WTC11 (cell line): ENCODE results near the gene STX8. TPM values are rescaled to one million over a fixed set of nuclear protein-coding genes. Genes with fewer than 3 reads are reported as not detected.

Experiments used
- ATAC-seq: fragments of 200-7000 bp; cut with Tn5 transposase; 2 replicates; pipeline ENCODE4 v1.10.0; 2021; ENCODE audit warnings: mild to moderate bottlenecking, moderate library complexity
- CTCF ChIA-PET: fragments of 300-600 bp; sonication (Branson Sonifier 250); formaldehyde crosslinking; loops from one replicate; lab custom pipeline; 2021; ENCODE audit warnings: antibody characterized with exemption; lab: Charles Lee
- POLR2A ChIA-PET: fragments of 350-600 bp; sonication (Branson Sonifier 250); formaldehyde crosslinking; loops from one replicate; lab custom pipeline; 2021; ENCODE audit warnings: antibody characterized with exemption; lab: Charles Lee
- DNase-seq: peaks from one replicate; pipeline ENCODE4 v3.0.0; 2021; ENCODE audit warnings: low spot score
- H3K27ac Mint-ChIP-seq: 2 replicates; pipeline ENCODE4 v1.8.0; 2021; ENCODE audit warnings: mixed read lengths
- H3K27me3 Mint-ChIP-seq: 2 replicates; pipeline ENCODE4 v1.8.0; 2021; ENCODE audit warnings: low read depth, mild to moderate bottlenecking, moderate library complexity, mixed read lengths
- H3K36me3 Mint-ChIP-seq: 2 replicates; pipeline ENCODE4 v1.8.0; 2021; ENCODE audit warnings: mixed read lengths
- H3K4me1 Mint-ChIP-seq: 2 replicates; pipeline ENCODE4 v1.8.0; 2022; ENCODE audit warnings: mixed read lengths
- H3K4me3 Mint-ChIP-seq: 2 replicates; pipeline ENCODE4 v1.8.0; 2021; ENCODE audit warnings: mild to moderate bottlenecking, moderate library complexity, mixed read lengths
- H3K9me3 Mint-ChIP-seq: 2 replicates; pipeline ENCODE4 v1.8.0; 2021; ENCODE audit warnings: mixed read lengths
- CBFB ChIP-seq: sonication (generic); formaldehyde crosslinking; IDR thresholded peaks from 2 replicates; pipeline ENCODE4 v1.8.1; 2022; ENCODE audit warnings: mild to moderate bottlenecking, low read depth, missing genetic modification reagents
- CREM ChIP-seq: sonication (generic); formaldehyde crosslinking; IDR thresholded peaks from 2 replicates; pipeline ENCODE4 v1.8.1; 2022; ENCODE audit warnings: mild to moderate bottlenecking, missing genetic modification reagents, moderate library complexity
- ELF4 ChIP-seq: sonication (generic); formaldehyde crosslinking; IDR thresholded peaks from 2 replicates; pipeline ENCODE4 v1.8.1; 2022; ENCODE audit warnings: low read depth, mild to moderate bottlenecking, moderate library complexity, missing genetic modification reagents
- ESRRA ChIP-seq: sonication (generic); formaldehyde crosslinking; IDR thresholded peaks from 2 replicates; pipeline ENCODE4 v1.8.1; 2022; ENCODE audit warnings: mild to moderate bottlenecking, missing genetic modification reagents, borderline replicate concordance
- KAT7 ChIP-seq: sonication (generic); formaldehyde crosslinking; IDR thresholded peaks from 2 replicates; pipeline ENCODE4 v1.8.1; 2023; ENCODE audit warnings: missing genetic modification reagents, mild to moderate bottlenecking, borderline replicate concordance
- MYBL2 ChIP-seq: sonication (generic); formaldehyde crosslinking; IDR thresholded peaks from 2 replicates; pipeline ENCODE4 v1.8.1; 2023; ENCODE audit warnings: mild to moderate bottlenecking, moderate library complexity, missing genetic modification reagents
- NFE2L1 ChIP-seq: sonication (generic); formaldehyde crosslinking; IDR thresholded peaks from 2 replicates; pipeline ENCODE4 v1.8.1; 2023; ENCODE audit warnings: missing genetic modification reagents
- NR1H2 ChIP-seq: sonication (generic); formaldehyde crosslinking; IDR thresholded peaks from 2 replicates; pipeline ENCODE4 v1.9.0; 2021; ENCODE audit warnings: mild to moderate bottlenecking, moderate library complexity, missing genetic modification reagents
- NR3C1 ChIP-seq: sonication (generic); formaldehyde crosslinking; conservative IDR thresholded peaks from 2 replicates; pipeline ENCODE4 v1.8.1; 2023; ENCODE audit warnings: low read depth, mild to moderate bottlenecking, missing genetic modification reagents
- PRRX2 ChIP-seq: fragments of 250-450 bp; sonication (Bioruptor Pico); IDR thresholded peaks from 2 replicates; pipeline ENCODE4 v1.8.0; 2021; ENCODE audit warnings: mild to moderate bottlenecking
- RORB ChIP-seq: fragments of 250-450 bp; sonication (Bioruptor Pico); IDR thresholded peaks from 2 replicates; pipeline ENCODE4 v1.9.0; 2021; ENCODE audit warnings: mild to moderate bottlenecking
- SMAD4 ChIP-seq: sonication (generic); formaldehyde crosslinking; IDR thresholded peaks from 2 replicates; pipeline ENCODE4 v1.8.0; 2022; ENCODE audit warnings: mild to moderate bottlenecking, missing genetic modification reagents
- TEAD1 ChIP-seq: sonication (generic); formaldehyde crosslinking; IDR thresholded peaks from 2 replicates; pipeline ENCODE4 v1.8.0; 2022; ENCODE audit warnings: mild to moderate bottlenecking, missing genetic modification reagents
- TP53 ChIP-seq: sonication (generic); formaldehyde crosslinking; IDR thresholded peaks from 2 replicates; pipeline ENCODE4 v1.8.1; 2023; ENCODE audit warnings: mild to moderate bottlenecking, missing genetic modification reagents
- ZBTB21 ChIP-seq: sonication (generic); formaldehyde crosslinking; IDR thresholded peaks from 2 replicates; pipeline ENCODE4 v1.8.1; 2023; ENCODE audit warnings: mild to moderate bottlenecking, missing genetic modification reagents, borderline replicate concordance
- ZNF121 ChIP-seq: sonication (generic); formaldehyde crosslinking; IDR thresholded peaks from 2 replicates; pipeline ENCODE4 v1.8.0; 2023; ENCODE audit warnings: missing genetic modification reagents
- ZNF219 ChIP-seq: sonication (generic); formaldehyde crosslinking; IDR thresholded peaks from 2 replicates; pipeline ENCODE4 v1.8.0; 2023; ENCODE audit warnings: missing genetic modification reagents, mild to moderate bottlenecking, borderline replicate concordance
- ZNF317 ChIP-seq: sonication (generic); formaldehyde crosslinking; IDR thresholded peaks from 2 replicates; pipeline ENCODE4 v1.8.1; 2023; ENCODE audit warnings: low read depth, mild to moderate bottlenecking, moderate library complexity, missing genetic modification reagents, borderline replicate concordance
- ZNF396 ChIP-seq: fragments of 250-450 bp; sonication (Bioruptor Pico); IDR thresholded peaks from 2 replicates; pipeline ENCODE4 v1.8.0; 2021; ENCODE audit warnings: mild to moderate bottlenecking, moderate library complexity, borderline replicate concordance
- ZNF423 ChIP-seq: fragments of 250-450 bp; sonication (Bioruptor Pico); IDR thresholded peaks from 2 replicates; pipeline ENCODE4 v2.1.2; 2022; ENCODE audit warnings: mild to moderate bottlenecking, moderate library complexity
- ZNF671 ChIP-seq: fragments of 250-450 bp; sonication (Bioruptor Pico); IDR thresholded peaks from 2 replicates; pipeline ENCODE4 v1.8.0; 2021; ENCODE audit warnings: mild to moderate bottlenecking
- total RNA-seq: library from RNA; stranded (reverse); gene quantifications from 3 replicates; pipeline ENCODE4 v1.2.3, GENCODE V29; 2021
- TF ChIP-seq, protein P1 (sequence below): sonication (generic); formaldehyde crosslinking; IDR thresholded peaks from 2 replicates; pipeline ENCODE4 v1.8.0; 2023; ENCODE audit warnings: missing genetic modification reagents, mild to moderate bottlenecking, borderline replicate concordance
- TF ChIP-seq, protein P2 (sequence below): sonication (generic); formaldehyde crosslinking; IDR thresholded peaks from 2 replicates; pipeline ENCODE4 v1.8.1; 2023; ENCODE audit warnings: mild to moderate bottlenecking, missing genetic modification reagents
- TF ChIP-seq, protein P3 (sequence below): sonication (generic); formaldehyde crosslinking; IDR thresholded peaks from 2 replicates; pipeline ENCODE4 v1.8.1; 2022; ENCODE audit warnings: missing genetic modification reagents, borderline replicate concordance
- TF ChIP-seq, protein P4 (sequence below): sonication (generic); formaldehyde crosslinking; IDR thresholded peaks from 2 replicates; pipeline ENCODE4 v1.8.0; 2022; ENCODE audit warnings: mild to moderate bottlenecking, missing genetic modification reagents
- TF ChIP-seq, protein P5 (sequence below): sonication (generic); formaldehyde crosslinking; IDR thresholded peaks from 2 replicates; pipeline ENCODE4 v1.8.1; 2022; ENCODE audit warnings: mild to moderate bottlenecking, moderate library complexity, missing genetic modification reagents
- TF ChIP-seq, protein P6 (sequence below): sonication (generic); formaldehyde crosslinking; IDR thresholded peaks from 2 replicates; pipeline ENCODE4 v1.8.1; 2023; ENCODE audit warnings: mild to moderate bottlenecking, missing genetic modification reagents

Gene STX8
- total RNA-seq, 1 experiment from 2014 or later, result 39.9 TPM

DNA sequence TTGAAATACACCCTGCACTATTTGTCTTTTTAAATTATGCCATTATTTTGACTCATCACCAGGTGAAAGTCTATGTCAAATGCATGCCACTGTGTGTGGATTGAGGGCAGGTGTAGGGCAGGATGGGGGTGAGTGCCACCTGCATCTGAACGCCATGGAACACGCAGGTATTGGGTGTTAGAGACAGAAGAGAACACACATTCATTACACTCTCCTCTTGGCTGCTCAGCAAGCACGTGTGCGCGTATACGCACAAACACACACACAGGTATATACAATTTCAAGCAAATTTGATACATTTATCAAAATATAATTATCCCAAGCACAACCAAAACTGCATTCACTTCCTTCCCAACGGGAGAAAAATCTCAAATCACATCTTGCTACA is 285.4 kb downstream of the STX8 start:
- no peak for DNase-seq
- H3K27ac Mint-ChIP-seq, result no peak overlapping the region
- no peaks in the 10 kb centered on the region for H3K36me3 Mint-ChIP-seq
- no peak overlapping the region for H3K4me3 Mint-ChIP-seq
- ATAC-seq, result no peak
- ChIA-PET CTCF (no interaction called here), POLR2A (no interaction called here)
- TF ChIP-seq MYBL2 (CRISPR knock-in tag) (no peak), ZNF423 (CRISPR knock-in tag) (no peak), CBFB (CRISPR knock-in tag) (no peak), TEAD1 (CRISPR knock-in tag) (no peak), TP53 (no peak), ZNF219 (no peak), ZBTB21 (CRISPR knock-in tag) (no peak), PRRX2 (no peak), ZNF121 (CRISPR knock-in tag) (no peak)
- no peaks in the 10 kb centered on the region for H3K27me3 Mint-ChIP-seq
- H3K4me1 Mint-ChIP-seq, result peaks cover 23% of the 10 kb centered on the region
- no peaks in the 10 kb centered on the region; the same call in 1 of the 2 replicates for H3K9me3 Mint-ChIP-seq

DNA sequence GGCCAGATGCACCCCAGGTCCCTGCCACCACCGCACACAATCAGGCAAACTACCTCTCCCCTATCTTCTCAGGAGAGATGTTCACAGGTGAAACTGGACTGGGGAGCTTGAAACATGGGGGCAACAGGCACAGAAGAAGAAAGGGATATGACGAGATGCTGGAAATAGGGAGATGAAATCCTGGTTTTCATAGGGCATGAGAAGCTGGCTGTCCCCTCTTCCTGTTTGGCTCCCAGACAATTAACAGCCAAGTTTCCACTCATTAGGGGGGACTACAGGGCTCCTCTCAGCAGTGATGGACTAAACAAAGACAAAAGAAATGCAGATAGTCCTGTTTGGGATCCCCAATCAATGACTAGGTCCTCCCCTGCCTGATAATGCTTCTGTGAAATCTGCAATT is 288.3 kb downstream of the STX8 start:
- no peaks in the 10 kb centered on the region for H3K36me3 Mint-ChIP-seq
- POLR2A ChIA-PET, result no interaction called here
- H3K27ac Mint-ChIP-seq, result no peak overlapping the region; the same call in 1 of the 2 replicates
- CTCF ChIA-PET, result interaction anchor here (0.7 to 1.8 kb wide), 2 partner anchors 43 to 125 kb away, joined by 3 to 6 read pairs; no protein-coding TSS in a partner anchor
- no peak for DNase-seq
- ATAC-seq, result no peak
- H3K27me3 Mint-ChIP-seq, result no peaks in the 10 kb centered on the region
- no peaks in the 10 kb centered on the region; the same call in 1 of the 2 replicates for H3K9me3 Mint-ChIP-seq
- H3K4me3 Mint-ChIP-seq, result no peak overlapping the region
- peaks cover 44% of the 10 kb centered on the region for H3K4me1 Mint-ChIP-seq
- TF ChIP-seq, protein P1, sequence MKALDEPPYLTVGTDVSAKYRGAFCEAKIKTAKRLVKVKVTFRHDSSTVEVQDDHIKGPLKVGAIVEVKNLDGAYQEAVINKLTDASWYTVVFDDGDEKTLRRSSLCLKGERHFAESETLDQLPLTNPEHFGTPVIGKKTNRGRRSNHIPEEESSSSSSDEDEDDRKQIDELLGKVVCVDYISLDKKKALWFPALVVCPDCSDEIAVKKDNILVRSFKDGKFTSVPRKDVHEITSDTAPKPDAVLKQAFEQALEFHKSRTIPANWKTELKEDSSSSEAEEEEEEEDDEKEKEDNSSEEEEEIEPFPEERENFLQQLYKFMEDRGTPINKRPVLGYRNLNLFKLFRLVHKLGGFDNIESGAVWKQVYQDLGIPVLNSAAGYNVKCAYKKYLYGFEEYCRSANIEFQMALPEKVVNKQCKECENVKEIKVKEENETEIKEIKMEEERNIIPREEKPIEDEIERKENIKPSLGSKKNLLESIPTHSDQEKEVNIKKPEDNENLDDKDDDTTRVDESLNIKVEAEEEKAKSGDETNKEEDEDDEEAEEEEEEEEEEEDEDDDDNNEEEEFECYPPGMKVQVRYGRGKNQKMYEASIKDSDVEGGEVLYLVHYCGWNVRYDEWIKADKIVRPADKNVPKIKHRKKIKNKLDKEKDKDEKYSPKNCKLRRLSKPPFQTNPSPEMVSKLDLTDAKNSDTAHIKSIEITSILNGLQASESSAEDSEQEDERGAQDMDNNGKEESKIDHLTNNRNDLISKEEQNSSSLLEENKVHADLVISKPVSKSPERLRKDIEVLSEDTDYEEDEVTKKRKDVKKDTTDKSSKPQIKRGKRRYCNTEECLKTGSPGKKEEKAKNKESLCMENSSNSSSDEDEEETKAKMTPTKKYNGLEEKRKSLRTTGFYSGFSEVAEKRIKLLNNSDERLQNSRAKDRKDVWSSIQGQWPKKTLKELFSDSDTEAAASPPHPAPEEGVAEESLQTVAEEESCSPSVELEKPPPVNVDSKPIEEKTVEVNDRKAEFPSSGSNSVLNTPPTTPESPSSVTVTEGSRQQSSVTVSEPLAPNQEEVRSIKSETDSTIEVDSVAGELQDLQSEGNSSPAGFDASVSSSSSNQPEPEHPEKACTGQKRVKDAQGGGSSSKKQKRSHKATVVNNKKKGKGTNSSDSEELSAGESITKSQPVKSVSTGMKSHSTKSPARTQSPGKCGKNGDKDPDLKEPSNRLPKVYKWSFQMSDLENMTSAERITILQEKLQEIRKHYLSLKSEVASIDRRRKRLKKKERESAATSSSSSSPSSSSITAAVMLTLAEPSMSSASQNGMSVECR (CRISPR knock-in tag), result no peak
- TF ChIP-seq NR1H2 (CRISPR knock-in tag) (no peak), KAT7 (CRISPR knock-in tag) (no peak), ELF4 (no peak), CREM (CRISPR knock-in tag) (no peak), ZNF396 (CRISPR knock-in tag) (no peak), ESRRA (CRISPR knock-in tag) (no peak), NR3C1 (no peak), SMAD4 (CRISPR knock-in tag) (no peak), NFE2L1 (CRISPR knock-in tag) (no peak), ZNF671 (CRISPR knock-in tag) (no peak), RORB (CRISPR knock-in tag) (no peak), ZNF317 (CRISPR knock-in tag) (no peak)
- TF ChIP-seq, protein P2, sequence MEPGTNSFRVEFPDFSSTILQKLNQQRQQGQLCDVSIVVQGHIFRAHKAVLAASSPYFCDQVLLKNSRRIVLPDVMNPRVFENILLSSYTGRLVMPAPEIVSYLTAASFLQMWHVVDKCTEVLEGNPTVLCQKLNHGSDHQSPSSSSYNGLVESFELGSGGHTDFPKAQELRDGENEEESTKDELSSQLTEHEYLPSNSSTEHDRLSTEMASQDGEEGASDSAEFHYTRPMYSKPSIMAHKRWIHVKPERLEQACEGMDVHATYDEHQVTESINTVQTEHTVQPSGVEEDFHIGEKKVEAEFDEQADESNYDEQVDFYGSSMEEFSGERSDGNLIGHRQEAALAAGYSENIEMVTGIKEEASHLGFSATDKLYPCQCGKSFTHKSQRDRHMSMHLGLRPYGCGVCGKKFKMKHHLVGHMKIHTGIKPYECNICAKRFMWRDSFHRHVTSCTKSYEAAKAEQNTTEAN, result no peak
- TF ChIP-seq, protein P3, sequence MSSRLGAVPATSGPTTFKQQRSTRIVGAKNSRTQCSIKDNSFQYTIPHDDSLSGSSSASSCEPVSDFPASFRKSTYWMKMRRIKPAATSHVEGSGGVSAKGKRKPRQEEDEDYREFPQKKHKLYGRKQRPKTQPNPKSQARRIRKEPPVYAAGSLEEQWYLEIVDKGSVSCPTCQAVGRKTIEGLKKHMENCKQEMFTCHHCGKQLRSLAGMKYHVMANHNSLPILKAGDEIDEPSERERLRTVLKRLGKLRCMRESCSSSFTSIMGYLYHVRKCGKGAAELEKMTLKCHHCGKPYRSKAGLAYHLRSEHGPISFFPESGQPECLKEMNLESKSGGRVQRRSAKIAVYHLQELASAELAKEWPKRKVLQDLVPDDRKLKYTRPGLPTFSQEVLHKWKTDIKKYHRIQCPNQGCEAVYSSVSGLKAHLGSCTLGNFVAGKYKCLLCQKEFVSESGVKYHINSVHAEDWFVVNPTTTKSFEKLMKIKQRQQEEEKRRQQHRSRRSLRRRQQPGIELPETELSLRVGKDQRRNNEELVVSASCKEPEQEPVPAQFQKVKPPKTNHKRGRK (CRISPR knock-in tag), result no peak
- TF ChIP-seq, protein P4, sequence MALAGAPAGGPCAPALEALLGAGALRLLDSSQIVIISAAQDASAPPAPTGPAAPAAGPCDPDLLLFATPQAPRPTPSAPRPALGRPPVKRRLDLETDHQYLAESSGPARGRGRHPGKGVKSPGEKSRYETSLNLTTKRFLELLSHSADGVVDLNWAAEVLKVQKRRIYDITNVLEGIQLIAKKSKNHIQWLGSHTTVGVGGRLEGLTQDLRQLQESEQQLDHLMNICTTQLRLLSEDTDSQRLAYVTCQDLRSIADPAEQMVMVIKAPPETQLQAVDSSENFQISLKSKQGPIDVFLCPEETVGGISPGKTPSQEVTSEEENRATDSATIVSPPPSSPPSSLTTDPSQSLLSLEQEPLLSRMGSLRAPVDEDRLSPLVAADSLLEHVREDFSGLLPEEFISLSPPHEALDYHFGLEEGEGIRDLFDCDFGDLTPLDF (CRISPR knock-in tag), result no peak
- TF ChIP-seq, protein P5, sequence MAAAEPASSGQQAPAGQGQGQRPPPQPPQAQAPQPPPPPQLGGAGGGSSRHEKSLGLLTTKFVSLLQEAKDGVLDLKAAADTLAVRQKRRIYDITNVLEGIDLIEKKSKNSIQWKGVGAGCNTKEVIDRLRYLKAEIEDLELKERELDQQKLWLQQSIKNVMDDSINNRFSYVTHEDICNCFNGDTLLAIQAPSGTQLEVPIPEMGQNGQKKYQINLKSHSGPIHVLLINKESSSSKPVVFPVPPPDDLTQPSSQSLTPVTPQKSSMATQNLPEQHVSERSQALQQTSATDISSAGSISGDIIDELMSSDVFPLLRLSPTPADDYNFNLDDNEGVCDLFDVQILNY (CRISPR knock-in tag), result no peak
- TF ChIP-seq, protein P6, sequence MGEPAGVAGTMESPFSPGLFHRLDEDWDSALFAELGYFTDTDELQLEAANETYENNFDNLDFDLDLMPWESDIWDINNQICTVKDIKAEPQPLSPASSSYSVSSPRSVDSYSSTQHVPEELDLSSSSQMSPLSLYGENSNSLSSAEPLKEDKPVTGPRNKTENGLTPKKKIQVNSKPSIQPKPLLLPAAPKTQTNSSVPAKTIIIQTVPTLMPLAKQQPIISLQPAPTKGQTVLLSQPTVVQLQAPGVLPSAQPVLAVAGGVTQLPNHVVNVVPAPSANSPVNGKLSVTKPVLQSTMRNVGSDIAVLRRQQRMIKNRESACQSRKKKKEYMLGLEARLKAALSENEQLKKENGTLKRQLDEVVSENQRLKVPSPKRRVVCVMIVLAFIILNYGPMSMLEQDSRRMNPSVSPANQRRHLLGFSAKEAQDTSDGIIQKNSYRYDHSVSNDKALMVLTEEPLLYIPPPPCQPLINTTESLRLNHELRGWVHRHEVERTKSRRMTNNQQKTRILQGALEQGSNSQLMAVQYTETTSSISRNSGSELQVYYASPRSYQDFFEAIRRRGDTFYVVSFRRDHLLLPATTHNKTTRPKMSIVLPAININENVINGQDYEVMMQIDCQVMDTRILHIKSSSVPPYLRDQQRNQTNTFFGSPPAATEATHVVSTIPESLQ (CRISPR knock-in tag), result no peak
